HG03196 (cell line): ENCODE results near the gene DISP3.

Experiments
- ATAC-seq: cut with Tn5 transposase; IDR thresholded peaks from one replicate; pipeline ENCODE4 v1.9.1; 2021; ENCODE audit not compliant: unreplicated experiment

The DISP3 gene

DNA sequence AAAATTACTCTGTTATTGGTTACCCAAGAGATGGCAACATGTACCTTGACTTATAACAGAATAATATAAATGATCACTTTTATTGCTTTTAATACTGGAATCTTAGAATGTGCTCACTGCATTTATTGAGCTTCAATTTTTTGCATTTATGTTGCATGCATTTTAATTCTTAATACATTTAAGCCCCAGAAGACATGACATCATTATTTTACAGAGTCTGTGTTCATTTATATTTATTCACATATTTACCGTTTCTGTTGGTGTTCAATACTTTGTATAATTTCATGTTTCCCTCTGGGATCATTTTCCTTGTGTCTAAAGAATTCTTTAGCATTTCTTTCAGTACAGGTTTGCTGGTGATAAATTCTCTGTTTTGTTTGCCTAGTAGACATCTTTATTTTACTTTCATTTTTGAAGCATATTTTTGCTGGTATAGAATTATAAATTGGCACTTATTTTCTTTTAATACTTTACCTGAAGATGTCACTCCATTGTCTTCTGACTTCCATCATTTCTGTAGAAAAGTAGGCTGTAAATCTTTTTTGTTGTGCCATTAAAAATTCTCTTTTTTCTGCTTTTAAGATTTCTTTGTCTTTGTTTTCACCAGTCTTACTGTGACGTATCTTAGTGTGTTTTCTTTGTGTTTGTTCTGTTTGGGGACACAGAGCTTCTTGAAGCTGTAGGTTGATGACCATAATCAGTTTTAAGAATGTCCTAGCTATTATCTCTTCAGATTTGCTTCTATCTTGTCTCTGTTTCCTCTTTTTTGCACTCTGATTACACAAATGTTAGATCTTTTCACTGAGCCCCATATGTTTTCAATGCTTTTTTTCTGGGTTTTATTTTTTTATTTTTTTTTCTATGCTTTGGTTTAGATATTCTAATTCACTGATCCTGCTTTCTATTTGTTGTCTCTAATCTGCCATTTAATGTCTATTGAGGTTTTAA is 26.9 kb downstream of the DISP3 start:
- no peak for ATAC-seq

DNA sequence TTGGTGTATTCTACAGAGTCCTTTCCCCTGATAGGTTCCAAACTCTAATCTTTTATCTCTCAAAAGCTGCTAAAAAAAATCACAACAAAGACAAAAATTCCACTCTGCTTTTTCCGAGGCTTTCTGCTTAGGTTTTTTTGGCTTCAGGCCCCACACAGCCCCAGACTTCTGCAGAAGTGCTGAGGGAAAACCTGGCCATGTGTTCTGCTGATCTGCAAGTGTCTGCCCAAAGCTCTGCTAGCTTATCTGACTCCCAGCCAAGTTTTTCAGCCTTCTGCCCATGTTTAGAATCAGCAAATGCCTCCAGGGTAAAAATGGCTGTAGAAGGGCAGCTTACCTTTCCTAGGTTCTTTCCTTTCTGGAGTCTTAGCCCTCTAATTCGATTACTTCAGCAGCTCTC is 28.4 kb downstream of the DISP3 start:
- ATAC-seq = no peak

DNA sequence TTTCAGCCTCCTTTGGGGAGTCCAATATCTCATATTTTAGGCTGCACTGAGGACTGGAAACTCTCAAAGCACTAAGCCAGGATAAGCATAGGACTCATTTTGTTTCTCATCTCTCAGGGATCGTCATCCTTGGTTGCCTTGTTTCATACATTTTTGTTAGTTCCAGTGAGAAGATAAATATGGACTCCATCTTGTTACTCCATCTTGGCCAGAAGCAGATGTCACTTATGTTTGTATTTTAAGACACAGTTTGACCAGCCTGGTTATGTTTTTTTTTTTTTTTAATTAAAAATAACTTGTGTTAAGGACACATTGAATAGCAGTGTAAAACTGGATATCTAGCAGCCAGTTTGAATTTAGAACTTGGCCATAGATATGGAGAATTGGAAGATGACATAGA is 34.7 kb downstream of the DISP3 start:
- ATAC-seq = no peak

DNA sequence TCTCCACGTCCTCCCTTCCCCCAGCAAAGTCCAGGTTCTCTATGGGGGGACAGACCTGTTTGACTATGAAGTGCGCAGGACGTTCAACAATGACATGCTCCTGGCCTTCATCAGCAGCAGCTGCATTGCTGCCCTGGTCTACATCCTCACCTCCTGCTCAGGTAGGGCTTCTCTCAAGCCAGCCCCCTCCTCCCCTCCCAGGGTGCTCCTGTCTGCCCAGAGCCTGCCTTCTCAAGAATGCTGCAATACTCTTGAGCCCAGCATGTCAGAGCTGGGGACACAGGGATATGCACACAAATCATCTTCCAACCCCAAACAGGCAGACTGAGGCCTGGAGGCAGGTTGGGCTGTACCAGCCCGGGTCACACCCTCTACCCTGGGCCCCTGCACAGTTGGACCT is 35.4 kb downstream of the DISP3 start:
- ATAC-seq = no peak

DNA sequence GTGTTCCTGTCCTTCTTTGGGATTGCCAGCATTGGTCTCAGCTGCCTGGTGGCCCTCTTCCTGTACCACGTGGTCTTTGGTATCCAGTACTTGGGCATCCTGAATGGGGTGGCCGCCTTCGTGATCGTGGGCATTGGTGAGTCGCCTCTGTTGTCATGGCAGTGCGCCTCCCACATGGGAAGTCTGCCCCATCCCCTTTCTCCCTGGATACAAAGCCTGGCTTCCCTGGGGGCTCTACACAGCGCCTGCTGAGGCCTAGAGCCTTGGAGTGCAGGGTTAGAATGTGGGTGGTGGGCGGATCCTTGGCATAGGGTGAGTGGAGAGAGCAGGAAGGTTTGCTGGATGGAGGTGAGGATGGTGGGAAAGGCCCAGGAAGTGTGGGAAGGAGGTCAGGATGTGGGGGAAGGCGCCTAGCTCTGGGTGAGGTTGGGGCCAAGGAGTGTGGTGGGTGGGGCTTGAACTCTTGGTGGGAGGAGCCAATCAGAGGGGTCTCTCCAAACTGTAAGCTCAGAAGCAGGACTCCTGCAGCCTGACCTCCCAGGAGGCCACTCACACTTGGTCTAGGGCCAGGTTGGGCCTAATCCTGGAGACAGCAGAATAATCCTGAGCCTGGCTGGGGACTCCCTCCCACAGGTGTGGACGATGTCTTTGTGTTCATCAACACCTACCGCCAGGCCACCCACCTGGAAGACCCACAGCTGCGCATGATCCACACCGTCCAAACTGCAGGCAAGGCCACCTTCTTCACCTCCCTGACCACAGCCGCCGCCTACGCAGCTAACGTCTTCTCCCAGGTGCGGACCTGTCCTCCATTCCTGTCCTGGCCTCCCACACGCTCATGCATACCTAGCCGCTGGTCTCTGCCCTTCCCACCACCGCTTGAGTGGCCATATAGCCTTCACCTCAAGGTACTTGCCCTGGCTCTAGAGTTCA is 36.7 kb downstream of the DISP3 start:
- no peak for ATAC-seq

DNA sequence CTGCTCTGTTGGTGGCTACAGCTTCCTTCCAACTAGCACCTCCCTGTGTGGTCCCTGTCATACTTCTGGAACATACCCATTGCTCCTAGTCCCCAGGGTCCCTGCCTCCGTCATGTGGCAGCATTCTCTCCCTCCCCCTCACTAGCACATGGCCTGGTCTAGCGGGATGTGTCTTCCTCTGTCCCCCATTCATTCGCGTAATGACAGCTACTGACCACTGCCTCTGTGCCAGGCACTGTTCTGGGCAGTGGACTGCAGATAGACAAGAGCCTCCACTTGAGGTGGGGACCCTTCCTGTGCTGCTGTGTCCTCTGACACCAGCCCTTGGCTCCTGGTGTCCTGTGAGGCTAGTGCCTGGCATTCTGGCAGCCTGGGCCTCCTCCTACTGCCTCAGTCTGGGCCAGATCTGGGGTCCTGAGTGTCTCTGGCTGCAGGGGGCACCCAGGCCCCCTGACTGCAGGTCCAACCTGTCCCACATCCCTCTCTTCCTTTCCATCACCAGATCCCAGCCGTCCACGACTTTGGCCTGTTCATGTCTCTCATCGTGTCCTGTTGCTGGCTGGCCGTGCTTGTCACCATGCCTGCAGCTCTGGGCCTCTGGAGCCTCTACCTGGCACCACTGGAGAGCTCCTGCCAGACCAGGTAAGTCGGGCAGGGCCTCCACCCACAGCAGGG is 38.1 kb downstream of the DISP3 start:
- ATAC-seq = no peak

DNA sequence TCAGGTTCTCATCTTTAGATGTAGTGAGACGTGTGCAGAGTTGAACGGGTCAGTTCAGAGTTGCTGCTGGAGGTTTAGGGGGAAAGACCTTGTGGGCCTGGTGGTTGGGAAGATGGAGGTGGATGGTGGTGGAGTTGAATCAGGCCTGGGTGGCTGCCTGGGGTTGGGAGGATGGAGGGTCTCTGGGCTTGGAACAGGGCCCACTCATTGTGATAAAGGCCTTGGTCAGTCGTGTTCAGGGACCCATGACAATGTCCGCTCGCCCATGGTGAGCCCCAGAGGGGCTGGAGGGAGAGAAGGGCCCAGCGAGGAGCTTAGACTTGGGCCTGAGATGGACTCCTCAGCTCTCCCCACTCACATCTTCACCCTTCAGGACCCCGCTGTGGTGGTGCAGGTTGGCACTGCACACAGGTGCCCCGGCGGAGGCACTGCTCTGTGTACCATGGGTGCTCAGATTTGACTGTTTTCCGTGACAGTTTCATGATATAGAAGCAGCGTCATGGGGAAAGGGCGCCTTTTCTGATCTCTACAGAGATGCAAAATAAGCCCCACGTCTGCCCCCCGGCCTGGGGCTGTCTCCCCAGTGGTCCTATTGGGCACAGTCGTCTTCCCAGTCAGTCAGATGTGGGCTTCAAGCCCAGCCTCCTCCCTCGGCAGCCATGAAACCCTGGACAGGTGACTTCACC is 39.2 kb downstream of the DISP3 start:
- ATAC-seq = no peak

DNA sequence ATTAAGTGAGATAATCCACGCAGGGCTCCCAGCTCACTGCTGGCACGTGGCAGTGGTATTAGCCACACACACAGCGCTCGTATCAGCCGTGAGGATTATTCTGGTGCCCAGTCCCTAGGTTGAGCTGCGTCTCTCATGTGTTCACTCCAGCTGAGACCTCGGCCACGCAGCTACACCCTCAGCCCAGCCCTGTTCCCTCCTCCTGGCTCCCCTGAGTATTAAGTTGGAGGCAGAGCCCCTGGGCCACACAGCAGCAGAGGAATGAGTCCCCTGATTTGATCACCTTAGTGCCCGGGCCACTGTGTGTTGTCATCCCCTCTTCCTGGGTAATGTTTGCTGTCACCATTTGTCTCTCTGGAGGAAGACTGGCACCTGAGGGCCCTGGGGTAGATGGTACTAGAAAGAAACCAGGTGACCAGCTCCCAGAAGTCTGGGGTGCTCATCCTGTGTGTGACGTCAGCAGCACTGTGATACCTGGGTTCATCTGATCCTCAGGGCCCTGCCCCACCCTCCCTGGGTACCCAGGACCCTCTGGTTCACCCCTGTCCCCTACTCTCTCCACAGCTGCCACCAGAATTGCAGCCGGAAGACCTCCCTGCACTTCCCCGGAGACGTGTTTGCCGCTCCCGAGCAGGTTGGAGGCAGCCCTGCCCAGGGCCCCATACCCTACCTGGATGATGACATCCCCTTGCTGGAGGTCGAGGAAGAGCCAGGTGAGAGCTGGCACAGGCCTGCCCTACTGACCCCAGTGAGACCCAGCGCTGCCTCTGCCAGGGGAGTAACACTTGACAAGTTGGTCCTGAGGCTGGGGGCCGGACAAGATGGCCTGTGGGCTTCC is 40.1 kb downstream of the DISP3 start:
- ATAC-seq = no peak

DNA sequence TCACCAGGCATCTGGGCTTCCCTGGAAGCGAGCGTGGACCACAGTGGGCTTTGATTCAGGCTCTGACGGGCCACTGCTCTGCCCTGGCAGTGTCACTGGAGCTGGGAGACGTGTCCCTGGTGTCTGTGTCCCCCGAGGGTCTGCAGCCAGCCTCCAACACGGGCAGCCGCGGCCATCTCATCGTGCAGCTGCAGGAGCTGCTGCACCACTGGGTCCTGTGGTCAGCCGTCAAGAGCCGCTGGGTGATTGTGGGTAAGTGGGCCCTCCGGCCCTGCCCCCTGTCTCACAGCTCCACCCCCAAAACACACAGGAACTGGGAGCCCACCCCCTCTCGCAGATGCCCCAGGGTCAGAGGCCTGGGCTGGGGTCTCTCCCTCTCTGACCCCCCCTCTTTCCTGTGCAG is 40.7 kb downstream of the DISP3 start:
- ATAC-seq = no peak

DNA sequence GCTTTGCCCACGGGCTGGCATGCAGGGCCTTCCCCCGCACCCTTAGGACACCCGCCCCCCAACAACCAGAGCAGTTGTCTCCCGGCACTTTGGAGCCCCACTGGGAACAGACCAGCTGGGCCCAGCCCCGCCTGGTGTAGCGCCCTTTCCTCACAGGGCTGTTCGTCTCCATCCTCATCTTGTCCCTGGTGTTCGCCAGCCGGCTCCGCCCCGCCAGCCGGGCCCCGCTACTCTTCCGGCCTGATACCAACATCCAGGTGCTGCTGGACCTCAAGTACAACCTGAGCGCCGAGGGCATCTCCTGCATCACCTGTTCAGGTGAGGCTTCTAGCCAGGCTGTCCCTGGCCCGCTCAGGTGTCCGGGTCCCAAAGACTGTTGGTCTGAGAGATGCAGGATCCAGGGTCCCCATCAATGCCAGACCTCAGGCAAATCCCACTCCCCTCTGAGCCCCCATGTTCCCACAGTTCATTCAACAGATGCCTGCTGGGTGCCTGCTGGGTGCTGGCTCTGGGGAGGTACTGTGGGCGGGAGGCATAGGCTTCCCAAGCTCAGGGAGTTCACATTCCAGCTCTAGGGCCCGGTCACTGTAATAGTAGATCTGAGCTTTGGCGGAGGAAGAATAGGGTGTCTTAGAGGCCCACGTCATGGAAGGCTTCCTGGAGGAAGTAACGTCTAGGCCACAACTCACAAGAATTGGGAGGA is 41.7 kb downstream of the DISP3 start:
- no peak for ATAC-seq

DNA sequence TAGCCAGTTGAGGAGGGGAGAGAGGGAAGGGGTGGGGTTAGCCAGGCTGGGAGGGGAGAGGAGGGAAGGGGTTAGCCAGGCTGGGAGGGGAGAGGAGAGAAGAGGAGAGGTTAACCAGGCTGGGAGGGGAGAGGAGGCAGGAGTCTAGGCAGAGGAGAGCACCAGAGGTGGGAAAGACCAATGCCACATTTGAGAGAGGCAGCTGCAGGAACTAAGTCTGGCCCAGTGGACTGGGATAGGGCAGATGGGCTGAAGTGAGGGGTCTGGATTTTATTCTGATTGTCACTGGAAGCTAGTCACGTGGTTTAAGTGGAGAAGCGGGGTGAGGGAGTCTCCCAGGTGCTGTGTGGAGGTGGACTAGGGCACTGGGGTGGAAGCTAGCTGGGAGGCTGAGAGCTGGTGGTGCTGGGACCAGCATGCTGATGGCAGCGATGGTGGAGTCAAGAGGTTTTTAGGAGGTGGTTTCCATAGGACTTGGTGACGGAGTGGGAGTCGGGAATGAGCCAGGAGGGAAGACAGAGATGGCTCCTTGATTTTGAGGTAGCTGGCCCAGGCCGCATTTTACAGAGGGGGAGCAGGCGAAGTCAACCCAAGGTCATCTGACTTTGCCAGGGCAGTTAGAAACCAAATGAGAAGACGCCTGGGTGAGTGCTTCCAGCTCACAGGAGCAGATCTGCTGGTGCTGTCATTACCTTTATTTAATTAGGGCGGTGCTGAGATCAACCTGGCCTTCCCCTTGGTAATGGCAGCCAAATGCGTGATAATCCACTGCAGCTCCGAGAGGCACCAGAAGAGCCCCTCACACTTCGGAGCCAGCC is 42.8 kb downstream of the DISP3 start:
- ATAC-seq = no peak

DNA sequence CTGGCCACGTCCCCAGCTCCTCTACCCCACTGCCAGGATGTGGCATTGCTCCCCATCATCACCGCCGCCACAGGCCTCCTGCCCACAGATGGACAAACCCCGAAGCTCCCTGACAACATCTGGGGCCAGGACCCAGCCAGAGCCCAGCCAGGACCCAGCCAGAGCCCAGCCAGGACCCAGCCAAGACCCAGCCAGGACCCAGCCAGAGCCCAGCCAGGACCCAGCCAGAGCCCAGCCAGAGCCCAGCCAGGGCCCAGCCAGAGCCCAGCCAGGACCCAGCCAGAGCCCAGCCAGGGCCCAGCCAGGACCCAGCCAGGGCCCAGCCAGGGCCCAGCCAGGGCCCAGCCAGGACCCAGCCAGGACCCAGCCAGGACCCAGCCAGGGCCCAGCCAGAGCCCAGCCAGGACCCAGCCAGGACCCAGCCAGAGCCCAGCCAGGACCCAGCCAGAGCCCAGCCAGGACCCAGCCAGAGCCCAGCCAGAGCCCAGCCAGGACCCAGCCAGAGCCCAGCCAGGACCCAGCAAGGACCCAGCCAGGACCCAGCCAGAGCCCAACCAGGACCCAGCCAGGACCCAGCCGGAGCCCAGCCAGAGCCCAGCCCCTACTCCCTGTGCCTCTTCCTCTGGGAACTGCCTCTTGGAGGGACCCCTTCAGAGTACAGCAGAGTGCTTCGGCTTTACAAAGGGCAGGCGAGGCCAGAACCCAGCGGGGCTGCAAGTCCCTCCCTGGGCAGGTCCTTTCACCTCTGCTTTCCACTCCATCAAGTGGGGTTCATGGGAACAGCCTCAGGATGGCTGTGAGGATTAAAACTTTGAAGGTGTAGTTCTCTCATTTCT is 43.7 kb downstream of the DISP3 start:
- no peak for ATAC-seq

DNA sequence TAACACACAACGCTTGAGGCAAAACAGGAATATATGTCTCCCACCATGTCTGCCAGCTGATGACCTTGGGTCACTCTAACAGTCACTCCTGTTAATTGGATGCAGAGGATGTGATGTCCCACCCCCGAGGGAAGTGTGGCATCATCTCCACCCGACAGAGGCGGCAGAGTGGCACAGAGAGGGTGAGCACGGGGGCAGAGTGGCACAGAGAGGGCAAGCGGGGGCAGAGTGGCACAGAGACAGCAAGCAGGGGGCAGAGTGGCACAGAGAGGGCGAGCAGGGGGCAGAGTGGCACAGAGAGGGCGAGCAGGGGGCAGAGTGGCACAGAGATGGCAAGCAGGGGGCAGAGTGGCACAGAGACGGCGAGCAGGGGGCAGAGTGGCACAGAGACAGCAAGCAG is 44.3 kb downstream of the DISP3 start:
- ATAC-seq = no peak

DNA sequence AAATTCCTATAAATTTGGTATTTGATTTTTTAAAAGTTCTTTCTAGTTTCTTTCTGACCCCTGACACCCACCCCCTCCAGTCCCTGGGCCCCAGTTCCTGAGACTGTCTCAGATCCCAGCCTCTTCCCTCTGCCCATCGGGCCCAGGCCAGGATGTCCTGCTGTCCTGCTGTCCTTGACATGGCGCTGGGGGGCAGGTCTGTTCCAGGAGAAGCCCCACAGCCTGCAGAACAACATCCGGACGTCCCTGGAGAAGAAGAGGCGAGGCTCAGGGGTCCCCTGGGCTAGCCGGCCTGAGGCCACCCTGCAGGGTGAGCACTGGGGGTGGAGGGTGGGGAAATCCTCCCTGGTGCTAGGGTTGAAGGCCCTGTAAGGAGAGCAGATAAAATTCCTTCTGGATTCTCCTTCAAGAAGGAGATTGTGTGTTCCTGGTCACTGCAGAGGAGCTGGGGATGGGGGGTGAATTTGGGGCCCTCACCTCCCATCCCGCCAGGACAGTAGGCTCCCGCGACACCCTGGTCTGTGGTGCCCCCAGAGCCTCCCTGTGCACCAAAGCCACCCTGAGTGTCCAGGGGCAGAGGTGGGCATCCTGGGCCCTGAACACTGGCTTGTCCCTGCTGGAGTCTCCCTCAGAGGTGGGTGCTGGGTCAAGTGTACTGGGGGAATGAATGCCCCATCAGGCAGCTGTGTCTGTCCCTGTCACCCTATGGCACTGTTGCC is 45.0 kb downstream of the DISP3 start:
- ATAC-seq = no peak

DNA sequence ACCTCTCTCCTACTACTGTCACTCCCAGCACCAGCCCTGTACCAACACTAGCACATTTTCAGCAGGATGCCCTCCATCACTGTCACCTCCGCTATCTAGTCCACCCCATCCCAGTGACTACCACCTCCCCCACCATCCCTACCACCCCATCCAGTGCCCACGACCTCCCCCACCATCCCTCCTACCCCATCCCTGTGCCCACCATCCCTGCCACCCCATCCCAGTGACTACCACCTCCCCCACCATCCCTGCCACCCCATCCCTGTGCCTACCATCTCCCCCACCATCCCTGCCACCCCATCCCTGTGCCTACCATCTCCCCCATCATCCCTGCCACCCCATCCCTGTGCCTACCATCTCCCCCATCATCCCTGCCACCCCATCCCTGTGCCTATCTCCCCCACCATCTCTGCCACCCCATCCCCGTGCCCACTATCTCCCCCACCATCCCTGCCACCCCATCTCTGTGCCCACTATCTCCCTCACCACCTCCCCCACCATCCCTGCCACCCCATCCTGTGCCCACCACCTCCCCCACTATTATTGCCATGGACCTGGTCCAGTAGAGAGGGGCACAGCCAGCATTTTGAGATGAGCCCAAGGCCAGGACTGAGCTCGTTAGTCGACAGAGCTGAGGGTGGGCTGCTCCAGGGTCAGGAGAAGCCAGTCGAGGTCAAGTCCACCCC is 45.7 kb downstream of the DISP3 start:
- ATAC-seq = no peak

DNA sequence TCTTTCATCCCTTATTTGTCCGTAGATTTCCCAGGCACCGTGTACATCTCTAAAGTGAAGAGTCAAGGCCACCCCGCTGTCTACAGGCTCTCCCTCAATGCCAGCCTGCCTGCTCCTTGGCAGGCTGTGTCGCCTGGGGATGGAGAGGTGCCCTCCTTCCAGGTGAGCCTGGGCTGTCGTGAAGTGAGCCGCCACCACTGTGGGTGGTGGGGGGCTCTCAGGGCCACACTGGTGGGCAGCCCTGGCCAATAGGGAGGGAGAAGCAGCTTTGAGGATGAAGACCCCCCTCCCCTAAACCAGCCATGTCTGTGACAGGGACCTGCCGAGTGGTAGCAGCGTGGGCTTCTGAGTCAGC is 46.2 kb downstream of the DISP3 start:
- no peak for ATAC-seq
